Mesendoderm (in vitro differentiated cells): ENCODE measurements around the gene TBL1X.

Experiments
- DNase-seq: peaks from one replicate; pipeline ENCODE4 v3.0.0; 2013
- H2AK5ac ChIP-seq: 2 replicates; pipeline ENCODE4 v1.6.1; 2013; ENCODE audit warnings: low read length, inconsistent platforms
- H2BK120ac ChIP-seq: 2 replicates; pipeline ENCODE4 v1.6.1; 2013; ENCODE audit warnings: low read depth, mild to moderate bottlenecking, low read length, moderate library complexity, mixed read lengths
- H2BK15ac ChIP-seq: replicated peaks from 2 replicates; pipeline ENCODE4 v1.6.1; 2013; ENCODE audit warnings: low read depth, mild to moderate bottlenecking, moderate library complexity
- H2BK5ac ChIP-seq: 2 replicates; pipeline ENCODE4 v1.6.1; 2013; ENCODE audit warnings: low read length, inconsistent platforms
- H3K18ac ChIP-seq: 2 replicates; pipeline ENCODE4 v1.6.1; 2013; ENCODE audit warnings: mild to moderate bottlenecking, low read length, mixed read lengths
- H3K23ac ChIP-seq: one replicate; pipeline ENCODE4 v1.6.1; 2013; ENCODE audit warnings: low read length
- H3K27ac ChIP-seq: 2 replicates; pipeline ENCODE4 v1.5.1; 2013; ENCODE audit warnings: low read depth, mild to moderate bottlenecking, inconsistent platforms, low read length, moderate library complexity
- H3K27me3 ChIP-seq: 2 replicates; pipeline ENCODE4 v1.6.1; 2013; ENCODE audit warnings: low read length, control low read depth, mild to moderate bottlenecking, inconsistent platforms; ENCODE audit not compliant: insufficient read depth, poor library complexity
- H3K36me3 ChIP-seq: 2 replicates; pipeline ENCODE4 v1.6.1; 2013; ENCODE audit warnings: low read length, inconsistent platforms; ENCODE audit not compliant: control insufficient read depth, insufficient read depth
- H3K4ac ChIP-seq: one replicate; pipeline ENCODE4 v1.6.1; 2013; ENCODE audit warnings: low read depth, mild to moderate bottlenecking, low read length, moderate library complexity
- H3K4me1 ChIP-seq: 2 replicates; pipeline ENCODE4 v1.6.1; 2013; ENCODE audit warnings: low read depth, low read length, inconsistent platforms; ENCODE audit not compliant: control insufficient read depth
- H3K4me2 ChIP-seq: 2 replicates; pipeline ENCODE4 v1.6.1; 2013; ENCODE audit warnings: low read length
- H3K4me3 ChIP-seq: 2 replicates; pipeline ENCODE4 v1.5.1; 2013; ENCODE audit warnings: mild to moderate bottlenecking, low read length
- H3K56ac ChIP-seq: one replicate; pipeline ENCODE4 v1.6.1; 2013; ENCODE audit warnings: low read length
- H3K79me1 ChIP-seq: 2 replicates; pipeline ENCODE4 v1.6.1; 2013; ENCODE audit warnings: low read length, inconsistent platforms
- H3K79me2 ChIP-seq: 2 replicates; pipeline ENCODE4 v1.6.1; 2013; ENCODE audit warnings: mild to moderate bottlenecking, low read length; ENCODE audit not compliant: control insufficient read depth, insufficient read depth
- H3K9ac ChIP-seq: 2 replicates; pipeline ENCODE4 v1.6.1; 2013; ENCODE audit warnings: low read length, inconsistent platforms
- H4K5ac ChIP-seq: one replicate; pipeline ENCODE4 v1.6.1; 2013; ENCODE audit warnings: low read length
- H4K8ac ChIP-seq: one replicate; pipeline ENCODE4 v1.6.1; 2013; ENCODE audit warnings: low read depth, mild to moderate bottlenecking, control low read depth, low read length, moderate library complexity
- WGBS: extraction: QIAGEN DNeasy Blood & Tissue Kit; methylation state at CpG from one replicate; pipeline ENCODE4 v1.1.7; 2013; ENCODE audit warnings: low lambda C conversion rate, missing lambda C conversion rate; ENCODE audit not compliant: insufficient coverage; ENCODE audit errors: extremely low coverage; 5-methylcytosine and 5-hydroxymethylcytosine counted together

The TBL1X gene

GRCh38 chrX:9657590-9658256, 192.9 kb downstream of the TBL1X start:
- H3K36me3 ChIP-seq, result no peaks in the 10 kb centered on the region
- H3K18ac ChIP-seq, result no peak overlapping the region
- H3K4me1 ChIP-seq, result no peaks in the 10 kb centered on the region
- no peak for DNase-seq
- H2AK5ac ChIP-seq, result no peak overlapping the region
- no peak overlapping the region for H4K5ac ChIP-seq
- no peak overlapping the region for H3K4me3 ChIP-seq
- WGBS, result no CpG with 5 or more reads among the region's 6 CpGs
- H2BK15ac ChIP-seq, result no peak overlapping the region
- no peak overlapping the region for H3K4ac ChIP-seq
- no peaks in the 10 kb centered on the region for H3K79me2 ChIP-seq
- no peaks in the 10 kb centered on the region for H3K79me1 ChIP-seq
- no peak overlapping the region for H4K8ac ChIP-seq
- no peaks in the 10 kb centered on the region for H3K27me3 ChIP-seq
- no peak overlapping the region for H2BK120ac ChIP-seq
- no peak overlapping the region for H3K4me2 ChIP-seq
- no peak overlapping the region for H3K9ac ChIP-seq
- no peak overlapping the region for H2BK5ac ChIP-seq
- no peak overlapping the region for H3K56ac ChIP-seq
- H3K27ac ChIP-seq, result no peak overlapping the region
- no peak overlapping the region for H3K23ac ChIP-seq

- no peak overlapping the region for H2BK5ac ChIP-seq
- no peak overlapping the region for H3K4ac ChIP-seq
- no peak overlapping the region for H3K18ac ChIP-seq
- no peaks in the 10 kb centered on the region for H3K79me1 ChIP-seq
- H3K4me3 ChIP-seq, result no peak overlapping the region
- H4K5ac ChIP-seq, result no peak overlapping the region
- WGBS, result no CpG with 5 or more reads among the region's 4 CpGs
- no peak overlapping the region for H3K4me2 ChIP-seq
- H3K27me3 ChIP-seq, result no peaks in the 10 kb centered on the region
- H3K27ac ChIP-seq, result no peak overlapping the region
- H4K8ac ChIP-seq, result no peak overlapping the region
- DNase-seq, result no peak
- H3K9ac ChIP-seq, result no peak overlapping the region
- H3K4me1 ChIP-seq, result no peaks in the 10 kb centered on the region
- H3K56ac ChIP-seq, result no peak overlapping the region
- H3K23ac ChIP-seq, result no peak overlapping the region
- no peak overlapping the region for H2AK5ac ChIP-seq
- H2BK120ac ChIP-seq, result no peak overlapping the region
- no peaks in the 10 kb centered on the region for H3K36me3 ChIP-seq
- H2BK15ac ChIP-seq, result no peak overlapping the region
- no peaks in the 10 kb centered on the region for H3K79me2 ChIP-seq
Measured at GRCh38 chrX:9658409-9658808, 193.6 kb downstream of the TBL1X start.

GRCh38 chrX:9659571-9660195, 194.8 kb downstream of the TBL1X start:
- Histone ChIP-seq H3K9ac (no peak overlapping the region), H3K4me1 (no peaks in the 10 kb centered on the region), H3K27ac (no peak overlapping the region), H3K56ac (no peak overlapping the region), H3K27me3 (no peaks in the 10 kb centered on the region), H3K79me2 (no peaks in the 10 kb centered on the region), H3K4ac (no peak overlapping the region), H2BK15ac (no peak overlapping the region), H3K79me1 (no peaks in the 10 kb centered on the region), H2BK5ac (no peak overlapping the region), H3K4me3 (no peak overlapping the region), H4K8ac (no peak overlapping the region), H2BK120ac (no peak overlapping the region), H3K4me2 (no peak overlapping the region), H4K5ac (no peak overlapping the region), H3K36me3 (no peaks in the 10 kb centered on the region), H2AK5ac (no peak overlapping the region), H3K18ac (no peak overlapping the region), H3K23ac (no peak overlapping the region)
- DNase-seq, result no peak
- WGBS, result no CpG with 5 or more reads among the region's 17 CpGs

- H3K4ac ChIP-seq, result no peak overlapping the region
- no peak for DNase-seq
- no peak overlapping the region for H3K23ac ChIP-seq
- H4K5ac ChIP-seq, result no peak overlapping the region
- H3K4me1 ChIP-seq, result no peaks in the 10 kb centered on the region
- H3K79me1 ChIP-seq, result no peaks in the 10 kb centered on the region
- H2BK5ac ChIP-seq, result no peak overlapping the region
- no peak overlapping the region for H3K4me2 ChIP-seq
- H3K27ac ChIP-seq, result no peak overlapping the region
- WGBS, result no CpG with 5 or more reads among the region's 4 CpGs
- no peak overlapping the region for H3K9ac ChIP-seq
- H3K18ac ChIP-seq, result no peak overlapping the region
- H3K79me2 ChIP-seq, result no peaks in the 10 kb centered on the region
- H3K36me3 ChIP-seq, result no peaks in the 10 kb centered on the region
- no peak overlapping the region for H2BK120ac ChIP-seq
- no peak overlapping the region for H4K8ac ChIP-seq
- H2BK15ac ChIP-seq, result no peak overlapping the region
- no peak overlapping the region for H3K4me3 ChIP-seq
- H3K27me3 ChIP-seq, result no peaks in the 10 kb centered on the region
- H3K56ac ChIP-seq, result no peak overlapping the region
- H2AK5ac ChIP-seq, result no peak overlapping the region
Measured at GRCh38 chrX:9662148-9662547, 197.3 kb downstream of the TBL1X start.

GRCh38 chrX:9663216-9663615, 198.4 kb downstream of the TBL1X start:
- H3K4ac ChIP-seq, result no peak overlapping the region
- no peak overlapping the region for H3K4me2 ChIP-seq
- H3K56ac ChIP-seq, result no peak overlapping the region
- no CpG with 5 or more reads among the region's 6 CpGs for WGBS
- H3K36me3 ChIP-seq, result no peaks in the 10 kb centered on the region
- no peak for DNase-seq
- H3K9ac ChIP-seq, result no peak overlapping the region
- no peak overlapping the region for H3K4me3 ChIP-seq
- no peaks in the 10 kb centered on the region for H3K79me1 ChIP-seq
- H3K18ac ChIP-seq, result no peak overlapping the region
- H3K27me3 ChIP-seq, result no peaks in the 10 kb centered on the region
- no peak overlapping the region for H2BK15ac ChIP-seq
- H2AK5ac ChIP-seq, result no peak overlapping the region
- H3K4me1 ChIP-seq, result no peaks in the 10 kb centered on the region
- H3K23ac ChIP-seq, result no peak overlapping the region
- H3K79me2 ChIP-seq, result no peaks in the 10 kb centered on the region
- no peak overlapping the region for H2BK5ac ChIP-seq
- no peak overlapping the region for H2BK120ac ChIP-seq
- H4K5ac ChIP-seq, result no peak overlapping the region
- no peak overlapping the region for H4K8ac ChIP-seq
- H3K27ac ChIP-seq, result no peak overlapping the region

GRCh38 chrX:9664224-9664623, 199.4 kb downstream of the TBL1X start:
- H2BK15ac ChIP-seq, result no peak overlapping the region
- no peak overlapping the region for H2AK5ac ChIP-seq
- no peak overlapping the region for H2BK120ac ChIP-seq
- H3K9ac ChIP-seq, result no peak overlapping the region
- no peak overlapping the region for H3K18ac ChIP-seq
- no peak overlapping the region for H3K4ac ChIP-seq
- no peak overlapping the region for H4K5ac ChIP-seq
- no peaks in the 10 kb centered on the region for H3K79me2 ChIP-seq
- no peak overlapping the region for H3K27ac ChIP-seq
- no peaks in the 10 kb centered on the region for H3K27me3 ChIP-seq
- H3K23ac ChIP-seq, result no peak overlapping the region
- no peak overlapping the region for H3K4me2 ChIP-seq
- H4K8ac ChIP-seq, result no peak overlapping the region
- WGBS, result no CpG with 5 or more reads among the region's 6 CpGs
- no peak overlapping the region for H3K4me3 ChIP-seq
- no peaks in the 10 kb centered on the region for H3K79me1 ChIP-seq
- DNase-seq, result no peak
- H3K56ac ChIP-seq, result no peak overlapping the region
- no peaks in the 10 kb centered on the region for H3K4me1 ChIP-seq
- no peak overlapping the region for H2BK5ac ChIP-seq
- no peaks in the 10 kb centered on the region for H3K36me3 ChIP-seq
